Mesodermal cell (in vitro differentiated cells): ENCODE data around the gene DHTKD1. TPM values are rescaled to one million over a fixed set of nuclear protein-coding genes. Genes with fewer than 3 reads are reported as not detected.
A peak's percentile ranks its signal among the peaks of the same experiment; 100 is the strongest.

Experiments
- H3K27ac ChIP-seq: 2 replicates; pipeline ENCODE4 v1.7.0; 2013; ENCODE audit warnings: mild to moderate bottlenecking, low read depth, low read length, moderate library complexity; ENCODE audit not compliant: severe bottlenecking
- H3K36me3 ChIP-seq: 2 replicates; pipeline ENCODE4 v1.7.1; 2013; ENCODE audit warnings: mild to moderate bottlenecking, low read length, moderate library complexity; ENCODE audit not compliant: control insufficient read depth, insufficient read depth
- H3K4me1 ChIP-seq: one replicate; pipeline ENCODE4 v1.7.1; 2013; ENCODE audit warnings: mild to moderate bottlenecking, low read length; ENCODE audit not compliant: insufficient read depth, control insufficient read depth, poor library complexity, severe bottlenecking
- H3K4me3 ChIP-seq: 2 replicates; pipeline ENCODE4 v1.7.0; 2013; ENCODE audit warnings: low read length, control low read depth, mild to moderate bottlenecking; ENCODE audit not compliant: insufficient read depth, poor library complexity, severe bottlenecking; ENCODE audit errors: extremely low read depth
- H3K9me3 ChIP-seq: 2 replicates; pipeline ENCODE4 v1.7.1; 2013; ENCODE audit warnings: mild to moderate bottlenecking, low read length, moderate library complexity; ENCODE audit not compliant: control insufficient read depth
- WGBS, 2 experiments: methylation state at CpG; one replicate each; pipeline ENCODE4 v1.1.5; 2013; ENCODE audit warnings: missing lambda C conversion rate in 2 of 2; ENCODE audit not compliant: insufficient coverage in 2 of 2; 5-methylcytosine and 5-hydroxymethylcytosine counted together
- polyA plus RNA-seq, 2 experiments: library from polyadenylated mRNA; stranded (reverse); fragments of 50-300 nt; gene quantifications; one replicate each; pipeline ENCODE4 v1.2.3, GENCODE V29; 2013

The DHTKD1 gene, protein sequence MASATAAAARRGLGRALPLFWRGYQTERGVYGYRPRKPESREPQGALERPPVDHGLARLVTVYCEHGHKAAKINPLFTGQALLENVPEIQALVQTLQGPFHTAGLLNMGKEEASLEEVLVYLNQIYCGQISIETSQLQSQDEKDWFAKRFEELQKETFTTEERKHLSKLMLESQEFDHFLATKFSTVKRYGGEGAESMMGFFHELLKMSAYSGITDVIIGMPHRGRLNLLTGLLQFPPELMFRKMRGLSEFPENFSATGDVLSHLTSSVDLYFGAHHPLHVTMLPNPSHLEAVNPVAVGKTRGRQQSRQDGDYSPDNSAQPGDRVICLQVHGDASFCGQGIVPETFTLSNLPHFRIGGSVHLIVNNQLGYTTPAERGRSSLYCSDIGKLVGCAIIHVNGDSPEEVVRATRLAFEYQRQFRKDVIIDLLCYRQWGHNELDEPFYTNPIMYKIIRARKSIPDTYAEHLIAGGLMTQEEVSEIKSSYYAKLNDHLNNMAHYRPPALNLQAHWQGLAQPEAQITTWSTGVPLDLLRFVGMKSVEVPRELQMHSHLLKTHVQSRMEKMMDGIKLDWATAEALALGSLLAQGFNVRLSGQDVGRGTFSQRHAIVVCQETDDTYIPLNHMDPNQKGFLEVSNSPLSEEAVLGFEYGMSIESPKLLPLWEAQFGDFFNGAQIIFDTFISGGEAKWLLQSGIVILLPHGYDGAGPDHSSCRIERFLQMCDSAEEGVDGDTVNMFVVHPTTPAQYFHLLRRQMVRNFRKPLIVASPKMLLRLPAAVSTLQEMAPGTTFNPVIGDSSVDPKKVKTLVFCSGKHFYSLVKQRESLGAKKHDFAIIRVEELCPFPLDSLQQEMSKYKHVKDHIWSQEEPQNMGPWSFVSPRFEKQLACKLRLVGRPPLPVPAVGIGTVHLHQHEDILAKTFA
- polyA plus RNA-seq (2013, experiment 1 of 2): 20.9 TPM
- 17.4 TPM for polyA plus RNA-seq (2013, experiment 2 of 2)

DNA sequence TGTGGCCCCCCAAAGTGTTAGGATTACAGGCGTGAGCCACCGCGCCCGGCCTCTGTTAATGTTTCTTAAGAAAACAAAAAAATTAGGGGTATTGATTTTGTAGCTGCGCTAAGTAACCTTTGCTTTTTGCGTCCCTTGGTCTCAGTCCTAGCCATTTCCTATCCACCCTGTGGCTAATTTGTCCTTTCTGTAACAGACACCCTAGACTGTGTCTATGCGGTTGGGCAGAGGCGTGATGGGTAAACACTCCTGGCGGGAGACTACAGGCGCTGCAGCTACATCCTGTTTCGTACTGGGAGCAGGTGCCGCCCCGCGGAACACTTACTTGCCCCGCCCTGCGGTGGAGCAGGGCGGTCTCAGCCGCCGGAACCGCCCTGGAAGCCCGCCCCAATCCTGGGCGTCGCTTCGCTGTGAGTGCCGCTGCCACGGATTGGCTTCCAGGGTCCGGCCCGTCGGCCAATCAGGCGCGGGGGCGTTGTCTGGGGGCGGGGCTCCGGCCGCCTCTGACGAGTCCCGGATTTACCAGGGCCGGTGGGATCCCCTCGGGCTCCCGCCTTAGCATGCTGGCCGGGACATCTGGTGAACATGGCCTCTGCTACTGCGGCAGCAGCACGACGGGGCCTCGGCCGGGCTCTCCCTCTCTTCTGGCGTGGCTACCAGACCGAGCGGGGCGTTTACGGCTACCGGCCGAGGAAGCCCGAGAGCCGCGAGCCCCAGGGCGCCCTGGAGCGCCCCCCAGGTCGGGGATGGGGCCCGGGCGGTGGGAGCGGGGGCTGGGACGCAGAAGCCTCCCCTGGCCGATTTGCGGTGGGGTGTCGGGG lies at the start of gene DHTKD1:
Gene DHTKD1, plus strand, starts transcription at position 506 of the 821 bp plus-strand sequence. Its CDS starts 80 bp downstream, at position 586.
- H3K4me3 ChIP-seq: peak within 1 kb of the TSS; percentile 91
- H3K4me1 ChIP-seq: no peaks in the 10 kb centered on the region
- H3K27ac ChIP-seq: peak within 1 kb of the TSS; percentile 83
- no peaks in the 10 kb centered on the region for H3K36me3 ChIP-seq
- H3K9me3 ChIP-seq: no peaks in the 10 kb centered on the region
- 3 to 8% methylated on average over 52 to 53 of the region's 66 CpGs for WGBS, 2 experiments

GRCh38 chr10:12019283-12019971 lies 49.3 kb upstream of the DHTKD1 start:
- Histone ChIP-seq H3K27ac (no peak overlapping the region), H3K4me1 (no peaks in the 10 kb centered on the region), H3K36me3 (peaks cover 11% of the 10 kb centered on the region), H3K4me3 (no peak overlapping the region), H3K9me3 (no peaks in the 10 kb centered on the region)
- 92 to 98% methylated on average over 7 to 8 of the region's 9 CpGs for WGBS, 2 experiments

DNA sequence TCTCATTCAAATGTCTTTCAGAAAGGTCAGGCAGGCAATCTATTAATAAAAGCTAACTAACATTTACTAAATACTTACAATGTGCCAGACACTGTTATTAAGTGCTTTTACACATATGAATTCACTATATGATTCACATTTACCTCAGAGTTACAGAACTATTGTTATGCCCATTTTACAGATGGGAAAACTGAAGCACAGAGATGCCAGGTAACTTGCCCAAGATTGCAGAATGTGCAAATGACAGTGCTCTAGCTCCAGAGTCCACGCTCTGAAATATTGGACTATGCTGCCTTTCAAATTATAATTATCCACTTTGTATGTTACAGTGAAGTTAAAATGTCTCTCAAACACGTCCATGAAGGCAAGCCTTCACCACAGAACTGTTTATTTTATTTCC lies 48.2 kb upstream of the DHTKD1 start:
- no peaks in the 10 kb centered on the region for H3K9me3 ChIP-seq
- H3K4me1 ChIP-seq: no peaks in the 10 kb centered on the region
- WGBS, 2 experiments: 100% methylated on average over 1 of the region's 2 CpGs; no CpG with 5 or more reads in 1 of the 2 experiments
- H3K36me3 ChIP-seq: peaks cover 19% of the 10 kb centered on the region
- H3K27ac ChIP-seq: no peak overlapping the region
- H3K4me3 ChIP-seq: no peak overlapping the region

DNA sequence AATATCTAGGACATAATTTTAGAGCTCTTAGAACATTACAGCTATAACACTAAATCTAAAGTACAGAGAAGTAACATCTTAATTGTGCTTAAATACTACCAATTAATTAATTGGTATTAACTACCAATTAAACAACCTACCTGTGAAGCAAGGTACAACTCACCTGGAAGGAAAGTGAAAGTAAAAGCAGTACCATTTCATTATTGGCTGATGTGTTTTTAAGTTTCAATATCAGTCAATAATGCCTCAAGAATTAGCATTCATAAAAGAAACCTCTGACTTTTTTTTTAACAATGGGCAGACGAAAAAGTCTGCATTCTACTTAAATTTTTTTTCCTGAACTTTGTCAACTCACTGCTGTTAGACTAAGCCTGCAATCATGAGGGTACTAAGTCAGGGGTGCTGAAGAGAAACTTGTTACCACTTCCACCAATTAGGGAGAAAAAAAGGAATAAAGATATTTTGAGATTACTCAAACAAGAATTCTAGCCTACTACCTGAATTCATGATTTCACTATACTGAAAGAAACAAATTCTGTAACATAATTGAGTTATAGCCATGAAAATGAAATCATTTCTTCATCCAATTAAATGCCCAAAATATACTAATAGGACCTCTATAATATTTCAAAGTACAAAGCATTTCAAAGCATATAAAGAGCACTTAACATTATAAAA lies 46.0 kb upstream of the DHTKD1 start:
- H3K27ac ChIP-seq: no peak overlapping the region
- no peaks in the 10 kb centered on the region for H3K9me3 ChIP-seq
- H3K36me3 ChIP-seq: peaks cover 36% of the 10 kb centered on the region
- no peaks in the 10 kb centered on the region for H3K4me1 ChIP-seq
- no peak overlapping the region for H3K4me3 ChIP-seq
- 100% methylated on average over 1 of the region's 1 CpG; no CpG with 5 or more reads in 1 of the 2 experiments for WGBS, 2 experiments

DNA sequence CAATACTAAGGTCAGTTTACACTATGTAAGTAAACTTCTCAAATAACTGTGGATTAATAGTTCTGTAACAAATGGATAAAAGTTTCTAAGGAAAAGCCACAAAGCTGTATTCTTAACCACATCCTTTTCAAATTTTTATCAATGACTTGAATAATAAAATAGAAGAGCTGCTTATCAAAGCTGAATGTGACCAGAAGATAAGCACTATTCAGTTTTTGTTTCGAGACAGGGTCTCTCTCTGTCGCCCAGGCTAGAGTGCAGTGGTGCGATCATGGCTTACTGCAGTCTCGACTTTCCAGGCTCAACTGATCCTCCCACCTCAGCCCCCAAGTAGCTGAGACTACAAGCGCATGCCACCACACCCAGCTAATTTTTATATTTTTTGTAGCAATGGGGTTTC lies 43.2 kb upstream of the DHTKD1 start:
- Histone ChIP-seq H3K4me3 (no peak overlapping the region), H3K9me3 (no peaks in the 10 kb centered on the region), H3K27ac (no peak overlapping the region), H3K36me3 (peaks cover 54% of the 10 kb centered on the region), H3K4me1 (no peaks in the 10 kb centered on the region)
- WGBS, 2 experiments: 94% methylated on average over 5 of the region's 5 CpGs

DNA sequence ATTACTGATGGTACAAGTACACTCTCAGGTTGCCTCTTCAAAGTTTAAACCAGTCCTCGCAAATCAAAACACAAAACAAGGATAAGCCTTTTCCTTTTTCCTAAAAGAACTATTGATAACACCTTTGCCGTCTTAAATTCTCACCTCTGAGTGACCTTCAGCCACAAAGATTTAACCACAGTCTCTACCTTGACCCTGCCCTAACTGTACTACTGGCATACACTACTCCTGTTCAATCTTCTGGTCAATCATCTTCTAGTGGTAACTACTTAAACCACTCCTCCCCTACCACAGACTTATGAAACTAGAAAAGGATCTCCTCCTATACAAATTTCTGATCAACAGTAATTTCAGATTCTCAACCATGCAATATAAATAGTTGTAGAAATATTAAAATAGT lies 41.2 kb upstream of the DHTKD1 start:
- H3K4me1 ChIP-seq: no peaks in the 10 kb centered on the region
- 100% methylated on average over 2 of the region's 2 CpGs for WGBS, 2 experiments
- H3K4me3 ChIP-seq: no peak overlapping the region
- peaks cover 57% of the 10 kb centered on the region for H3K36me3 ChIP-seq
- no peak overlapping the region for H3K27ac ChIP-seq
- H3K9me3 ChIP-seq: no peaks in the 10 kb centered on the region

GRCh38 chr10:12031404-12031803 lies 37.4 kb upstream of the DHTKD1 start:
- Histone ChIP-seq H3K36me3 (peaks cover 72% of the 10 kb centered on the region), H3K9me3 (no peaks in the 10 kb centered on the region), H3K27ac (no peak overlapping the region), H3K4me3 (no peak overlapping the region), H3K4me1 (no peaks in the 10 kb centered on the region)
- WGBS, 2 experiments: 93% methylated on average over 2 of the region's 4 CpGs; no CpG with 5 or more reads in 1 of the 2 experiments

GRCh38 chr10:12036073-12036655 lies 32.6 kb upstream of the DHTKD1 start:
- Histone ChIP-seq H3K4me1 (no peaks in the 10 kb centered on the region), H3K27ac (no peak overlapping the region), H3K36me3 (peaks cover 49% of the 10 kb centered on the region), H3K4me3 (no peak overlapping the region), H3K9me3 (no peaks in the 10 kb centered on the region)
- 100% methylated on average over 1 of the region's 3 CpGs; no CpG with 5 or more reads in 1 of the 2 experiments for WGBS, 2 experiments

GRCh38 chr10:12041766-12042408 lies 26.9 kb upstream of the DHTKD1 start:
- WGBS, 2 experiments: 2% methylated on average over 13 to 23 of the region's 26 CpGs
- H3K4me3 ChIP-seq: peak overlapping the region; percentile 99
- H3K27ac ChIP-seq: peak overlapping the region; percentile 100
- H3K36me3 ChIP-seq: peaks cover 6% of the 10 kb centered on the region
- no peaks in the 10 kb centered on the region for H3K4me1 ChIP-seq
- H3K9me3 ChIP-seq: peaks cover 4% of the 10 kb centered on the region
